ENCODE measurements around the gene CCDC127.

The CCDC127 gene

DNA sequence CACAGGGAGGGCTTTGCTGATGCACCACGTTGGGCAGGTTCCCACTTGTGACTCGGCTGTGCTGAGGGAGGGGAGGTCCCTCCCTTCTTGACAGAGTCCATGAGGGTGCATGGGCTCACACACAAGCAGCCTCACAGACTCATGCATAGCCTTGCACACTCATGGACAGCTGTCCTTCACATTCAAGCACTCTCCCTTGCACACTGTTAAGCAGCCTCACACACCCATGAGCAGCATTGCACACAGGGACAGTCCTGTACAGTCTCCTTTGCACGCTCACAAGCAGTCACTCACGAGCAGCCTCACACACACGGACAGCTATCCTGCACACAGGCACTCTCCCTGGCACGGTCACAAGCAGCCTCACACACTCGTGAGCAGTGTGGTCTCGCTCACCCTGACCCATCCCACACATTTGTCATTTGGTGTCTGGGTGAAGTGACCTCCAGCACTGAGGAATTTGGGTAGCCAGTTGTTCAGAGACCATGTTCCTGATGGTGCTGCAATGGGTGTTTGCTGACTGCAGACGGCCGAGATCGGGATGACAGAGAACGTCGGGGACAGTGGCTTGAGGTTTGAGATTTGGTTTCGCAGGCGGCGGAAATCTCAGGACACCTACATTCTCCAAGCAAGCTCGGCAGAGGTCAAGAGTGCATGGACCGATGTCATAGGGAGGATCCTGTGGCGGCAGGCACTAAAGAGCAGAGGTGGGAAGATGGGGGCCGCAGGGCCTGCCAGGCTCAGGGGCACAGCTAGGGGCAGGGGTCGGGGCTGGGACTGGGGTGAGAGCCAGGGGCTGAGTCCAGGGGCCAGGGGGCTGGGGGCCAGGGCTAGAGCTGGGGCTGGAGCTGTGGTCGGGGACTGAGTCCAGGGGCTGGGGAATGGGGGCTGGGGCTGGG, 44.3 kb downstream of the CCDC127 start:
- H3K9me3 Mint-ChIP-seq: no peaks in the 10 kb centered on the region
- peak overlapping the region; percentile 37 for H3K4me3 Mint-ChIP-seq
- H3K4me1 Mint-ChIP-seq: peaks cover 70% of the 10 kb centered on the region
- H3K27ac Mint-ChIP-seq: peak overlapping the region; percentile 17
- DNase-seq: no peak
- H3K27me3 Mint-ChIP-seq (ENCODE audit: low read depth, poor library complexity): peaks cover 7% of the 10 kb centered on the region
- TF ChIP-seq CTCF (IDR thresholded peaks at IDR 0.05): no peak
- H3K36me3 Mint-ChIP-seq (ENCODE audit: low read depth): no peaks in the 10 kb centered on the region

DNA sequence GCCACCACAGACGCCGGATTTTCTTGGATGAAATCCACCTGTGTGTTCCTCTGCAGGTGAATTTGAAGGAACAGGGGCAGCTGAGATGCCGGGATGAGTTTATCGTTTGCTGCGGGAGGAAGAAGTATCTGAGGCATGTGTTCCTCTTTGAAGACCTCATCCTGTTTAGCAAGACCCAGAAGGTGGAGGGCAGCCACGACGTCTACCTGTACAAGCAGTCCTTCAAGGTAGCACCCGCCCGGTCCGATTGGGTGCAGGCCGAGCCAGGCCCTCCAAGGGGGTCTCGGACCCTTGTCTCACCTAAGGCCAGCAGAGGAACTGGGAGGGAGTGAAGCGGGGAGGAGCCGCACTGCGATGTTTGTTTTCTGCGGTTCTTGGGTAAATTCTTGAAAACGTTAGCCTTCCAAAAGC, 45.1 kb downstream of the CCDC127 start:
- H3K36me3 Mint-ChIP-seq (ENCODE audit: low read depth): no peaks in the 10 kb centered on the region
- no peak for TF ChIP-seq CTCF (IDR thresholded peaks at IDR 0.05)
- no peak for DNase-seq
- H3K9me3 Mint-ChIP-seq: no peaks in the 10 kb centered on the region
- H3K27me3 Mint-ChIP-seq (ENCODE audit: low read depth, poor library complexity): peaks cover 7% of the 10 kb centered on the region
- H3K27ac Mint-ChIP-seq: no peak overlapping the region
- no peak overlapping the region for H3K4me3 Mint-ChIP-seq
- peaks cover 74% of the 10 kb centered on the region for H3K4me1 Mint-ChIP-seq

DNA sequence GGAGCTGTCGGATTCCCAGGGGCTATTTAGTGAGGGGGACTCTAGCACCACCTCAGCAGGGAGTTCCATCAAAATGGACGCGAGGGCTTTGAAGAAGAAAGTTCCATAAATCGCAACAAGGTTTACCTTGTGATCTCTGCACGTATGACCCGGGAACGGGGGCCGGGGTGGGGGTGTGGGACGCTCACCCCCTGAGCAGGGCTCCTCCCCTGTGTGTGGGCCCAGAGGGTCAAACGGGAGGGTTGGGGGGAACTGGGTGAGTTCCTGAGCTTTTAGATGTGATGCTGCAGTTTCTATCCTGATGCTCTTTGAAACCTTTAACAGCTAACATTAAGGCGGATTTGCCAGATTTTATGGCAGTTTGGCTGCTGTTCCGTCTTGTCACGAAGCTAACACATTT, 45.5 kb downstream of the CCDC127 start:
- Mint-ChIP-seq H3K36me3 (ENCODE audit: low read depth) (no peaks in the 10 kb centered on the region), H3K27me3 (ENCODE audit: low read depth, poor library complexity) (peaks cover 7% of the 10 kb centered on the region), H3K9me3 (no peaks in the 10 kb centered on the region), H3K4me3 (no peak overlapping the region), H3K4me1 (peaks cover 74% of the 10 kb centered on the region), H3K27ac (no peak overlapping the region)
- no peak for DNase-seq
- TF ChIP-seq CTCF (IDR thresholded peaks at IDR 0.05): no peak

- Mint-ChIP-seq H3K4me3 (no peak overlapping the region), H3K27ac (no peak overlapping the region), H3K9me3 (no peaks in the 10 kb centered on the region), H3K36me3 (ENCODE audit: low read depth) (no peaks in the 10 kb centered on the region), H3K27me3 (ENCODE audit: low read depth, poor library complexity) (peaks cover 7% of the 10 kb centered on the region), H3K4me1 (peaks cover 70% of the 10 kb centered on the region)
- no peak for TF ChIP-seq CTCF (IDR thresholded peaks at IDR 0.05)
- no peak for DNase-seq
These were observed 46.1 kb downstream of the CCDC127 start for GRCh38 chr5:171801-172331.

GRCh38 chr5:170971-171800, 46.8 kb downstream of the CCDC127 start:
- peak overlapping the region; percentile 11 for H3K4me3 Mint-ChIP-seq
- no peak overlapping the region for H3K27ac Mint-ChIP-seq
- no peaks in the 10 kb centered on the region for H3K9me3 Mint-ChIP-seq
- no peak for TF ChIP-seq CTCF (IDR thresholded peaks at IDR 0.05)
- peaks cover 4% of the 10 kb centered on the region for H3K36me3 Mint-ChIP-seq (ENCODE audit: low read depth)
- peaks cover 63% of the 10 kb centered on the region for H3K4me1 Mint-ChIP-seq
- peaks cover 4% of the 10 kb centered on the region for H3K27me3 Mint-ChIP-seq (ENCODE audit: low read depth, poor library complexity)
- peak; percentile 62 for DNase-seq

All from nephron progenitor cell (in vitro differentiated cells).